Bronchial epithelial cell (primary cell): Measurements from ENCODE around the gene SREK1IP1. TPM values are rescaled to one million over a fixed set of nuclear protein-coding genes. Genes with fewer than 3 reads are reported as not detected.

Experiments used
- DNase-seq: peaks from one replicate; pipeline ENCODE4 v3.0.0-alpha.2; 2010; ENCODE audit warnings: low read depth
- FAIRE-seq: peaks from 2 replicates; lab custom pipeline; 2011; peaks lifted over from hg19 to GRCh38; lab: Jason Lieb, UNC
- H3K27me3 ChIP-seq: 2 replicates; pipeline ENCODE4 v1.5.1; 2011; ENCODE audit warnings: low read length; ENCODE audit not compliant: control insufficient read depth, insufficient read depth
- H3K36me3 ChIP-seq: 2 replicates; pipeline ENCODE4 v1.5.1; 2011; ENCODE audit warnings: low read length; ENCODE audit not compliant: control insufficient read depth, insufficient read depth
- H3K4me3 ChIP-seq: 2 replicates; pipeline ENCODE4 v1.5.1; 2011; ENCODE audit warnings: mild to moderate bottlenecking, low read depth, low read length, control low read depth
- total RNA-seq: library from RNA; depleted of rRNA; stranded (reverse); fragments of >200 nt; gene quantifications from 2 replicates; pipeline ENCODE4 v1.2.1, GENCODE V29; 2014
- TF ChIP-seq, protein P1 (sequence below): IDR thresholded peaks from 2 replicates; pipeline ENCODE4 v1.5.1; 2011; ENCODE audit warnings: mild to moderate bottlenecking, moderate library complexity, low read length, control low read depth, inconsistent platforms; ENCODE audit not compliant: insufficient read depth, severe bottlenecking

Gene SREK1IP1
- total RNA-seq, 1 donor from 2014 or later = 21.9 TPM

DNA sequence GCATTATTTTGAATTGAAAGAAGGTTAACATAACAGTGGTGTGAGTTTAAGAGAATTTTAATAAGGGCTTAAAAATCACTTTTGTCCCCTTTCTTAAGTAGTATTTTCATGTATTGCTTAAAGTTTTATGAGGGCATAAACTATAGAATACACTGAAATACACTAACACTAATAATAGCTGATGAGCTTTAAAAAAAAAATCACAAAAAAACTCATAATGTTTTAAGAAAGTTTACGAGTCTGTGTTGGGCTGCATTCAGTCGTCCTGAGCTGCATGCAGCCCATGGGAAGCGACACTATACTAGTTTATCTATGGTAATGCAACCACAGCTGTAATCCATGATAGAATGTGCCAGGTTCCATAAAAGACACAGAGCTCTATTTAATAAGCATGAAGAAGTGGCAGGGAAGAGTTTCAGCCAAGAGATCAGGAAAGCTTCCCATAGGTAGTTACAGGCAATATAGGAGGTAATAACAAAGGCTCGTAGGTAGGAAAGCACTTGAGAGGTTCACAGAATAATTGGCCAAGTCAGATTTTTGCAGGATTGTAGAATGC lies 4.5 kb downstream of the SREK1IP1 start:
- DNase-seq (no peak), FAIRE-seq (no peak)
- H3K27me3 ChIP-seq = no peaks in the 10 kb centered on the region
- H3K36me3 ChIP-seq = peaks cover 5% of the 10 kb centered on the region
- TF ChIP-seq, protein P1, sequence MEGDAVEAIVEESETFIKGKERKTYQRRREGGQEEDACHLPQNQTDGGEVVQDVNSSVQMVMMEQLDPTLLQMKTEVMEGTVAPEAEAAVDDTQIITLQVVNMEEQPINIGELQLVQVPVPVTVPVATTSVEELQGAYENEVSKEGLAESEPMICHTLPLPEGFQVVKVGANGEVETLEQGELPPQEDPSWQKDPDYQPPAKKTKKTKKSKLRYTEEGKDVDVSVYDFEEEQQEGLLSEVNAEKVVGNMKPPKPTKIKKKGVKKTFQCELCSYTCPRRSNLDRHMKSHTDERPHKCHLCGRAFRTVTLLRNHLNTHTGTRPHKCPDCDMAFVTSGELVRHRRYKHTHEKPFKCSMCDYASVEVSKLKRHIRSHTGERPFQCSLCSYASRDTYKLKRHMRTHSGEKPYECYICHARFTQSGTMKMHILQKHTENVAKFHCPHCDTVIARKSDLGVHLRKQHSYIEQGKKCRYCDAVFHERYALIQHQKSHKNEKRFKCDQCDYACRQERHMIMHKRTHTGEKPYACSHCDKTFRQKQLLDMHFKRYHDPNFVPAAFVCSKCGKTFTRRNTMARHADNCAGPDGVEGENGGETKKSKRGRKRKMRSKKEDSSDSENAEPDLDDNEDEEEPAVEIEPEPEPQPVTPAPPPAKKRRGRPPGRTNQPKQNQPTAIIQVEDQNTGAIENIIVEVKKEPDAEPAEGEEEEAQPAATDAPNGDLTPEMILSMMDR = no peak
- H3K4me3 ChIP-seq = no peak overlapping the region

DNA sequence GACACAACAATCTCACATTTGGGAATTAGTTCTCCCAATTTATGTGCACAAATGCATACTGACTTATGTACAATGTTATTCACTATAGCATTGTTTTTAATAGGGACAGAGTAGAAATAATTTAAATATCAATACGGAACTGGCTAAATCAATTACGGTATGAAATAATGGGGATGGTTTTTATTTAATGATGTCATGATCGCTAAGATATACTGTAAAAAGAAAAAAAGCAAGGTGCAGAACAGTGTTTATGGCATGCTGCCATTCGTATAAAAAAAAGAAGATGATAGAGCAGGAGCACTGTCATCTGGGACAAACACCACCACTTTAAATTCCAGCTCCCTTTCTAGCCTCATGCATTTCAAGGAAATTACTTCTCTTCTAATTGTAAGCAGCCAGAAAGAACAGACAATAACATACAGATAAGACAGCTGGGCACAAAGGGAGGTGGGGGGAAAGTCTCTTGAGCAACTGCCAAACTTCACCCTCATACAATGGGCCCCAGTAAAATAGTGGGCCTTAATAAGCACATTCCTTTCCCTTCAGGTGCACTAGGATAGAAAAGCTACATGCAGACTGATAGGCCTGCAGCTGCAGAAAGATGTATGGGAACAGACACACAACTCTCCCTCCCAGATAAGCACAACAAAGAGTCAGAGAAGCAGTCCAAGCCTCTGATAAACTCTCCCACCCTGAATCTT lies 8.4 kb downstream of the SREK1IP1 start:
- Histone ChIP-seq H3K27me3 (no peaks in the 10 kb centered on the region), H3K36me3 (peaks cover 5% of the 10 kb centered on the region), H3K4me3 (no peak overlapping the region)
- TF ChIP-seq, protein P1 = no peak
- DNase-seq (no peak), FAIRE-seq (no peak)

DNA sequence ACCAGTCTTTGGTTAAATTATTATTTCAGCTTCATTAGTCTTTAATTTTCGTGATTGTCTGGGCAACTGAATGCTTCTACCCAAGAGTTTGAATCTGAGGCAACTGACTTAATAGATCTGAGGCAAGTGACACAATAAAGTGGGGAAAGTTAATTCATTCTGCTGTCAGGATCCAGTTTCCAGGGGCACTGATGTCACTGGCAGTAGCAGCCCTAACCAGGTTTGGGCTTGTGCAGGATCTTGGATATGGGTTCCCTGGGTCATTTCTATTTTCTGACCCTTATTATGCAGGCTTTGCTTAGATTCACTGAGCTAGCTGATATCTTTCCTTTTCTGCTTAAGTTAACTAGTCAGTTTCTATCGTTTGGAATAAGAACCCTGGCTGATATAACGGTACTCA lies 9.6 kb downstream of the SREK1IP1 start:
- FAIRE-seq (no peak), DNase-seq (no peak)
- H3K36me3 ChIP-seq = peaks cover 3% of the 10 kb centered on the region
- TF ChIP-seq, protein P1 = no peak
- no peak overlapping the region for H3K4me3 ChIP-seq
- no peaks in the 10 kb centered on the region for H3K27me3 ChIP-seq

DNA sequence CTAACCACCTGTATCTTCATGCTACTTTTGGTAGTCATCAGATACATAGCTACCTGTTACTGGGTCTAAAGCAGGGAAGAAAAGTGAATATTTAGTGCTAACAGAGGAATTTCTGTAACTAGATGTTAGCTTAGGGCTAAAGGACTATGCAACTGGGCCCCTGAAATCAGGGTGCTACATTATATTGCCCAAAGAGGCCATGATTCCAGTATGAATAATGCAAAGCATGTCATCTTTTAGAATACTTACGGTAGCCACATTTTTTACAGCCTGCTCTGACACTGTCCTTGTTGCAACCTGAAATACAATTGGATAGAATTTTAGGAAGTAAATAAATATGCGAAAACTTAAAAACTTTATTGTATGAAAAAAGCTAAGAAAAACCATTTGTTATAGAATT lies 14.4 kb downstream of the SREK1IP1 start:
- Histone ChIP-seq H3K36me3 (peaks cover 3% of the 10 kb centered on the region), H3K27me3 (no peaks in the 10 kb centered on the region), H3K4me3 (no peak overlapping the region)
- no peak for FAIRE-seq
- TF ChIP-seq, protein P1 = no peak
- DNase-seq = no peak

DNA sequence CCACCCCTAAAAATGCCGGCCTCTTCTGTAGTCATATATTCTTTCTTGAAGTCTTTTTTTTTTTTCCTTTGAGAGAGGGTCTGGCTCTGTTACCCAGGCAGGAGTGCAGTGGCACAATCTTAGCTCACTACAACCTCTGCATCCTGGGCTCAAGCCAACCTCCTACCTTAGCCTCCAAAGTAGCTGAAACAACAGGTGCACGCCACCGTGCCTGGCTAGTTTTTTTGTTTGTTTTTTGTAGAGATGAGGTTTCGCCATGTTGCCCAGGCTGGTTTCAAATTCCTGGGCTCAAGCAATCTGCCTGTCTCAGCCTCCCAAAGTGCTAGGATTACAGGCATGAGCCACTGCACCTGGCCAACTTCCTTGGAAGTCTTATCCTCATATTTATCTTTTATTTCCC lies 19.1 kb downstream of the SREK1IP1 start:
- Histone ChIP-seq H3K4me3 (no peak overlapping the region), H3K36me3 (peaks cover 4% of the 10 kb centered on the region), H3K27me3 (no peaks in the 10 kb centered on the region)
- TF ChIP-seq, protein P1 = no peak
- FAIRE-seq (no peak), DNase-seq (no peak)

DNA sequence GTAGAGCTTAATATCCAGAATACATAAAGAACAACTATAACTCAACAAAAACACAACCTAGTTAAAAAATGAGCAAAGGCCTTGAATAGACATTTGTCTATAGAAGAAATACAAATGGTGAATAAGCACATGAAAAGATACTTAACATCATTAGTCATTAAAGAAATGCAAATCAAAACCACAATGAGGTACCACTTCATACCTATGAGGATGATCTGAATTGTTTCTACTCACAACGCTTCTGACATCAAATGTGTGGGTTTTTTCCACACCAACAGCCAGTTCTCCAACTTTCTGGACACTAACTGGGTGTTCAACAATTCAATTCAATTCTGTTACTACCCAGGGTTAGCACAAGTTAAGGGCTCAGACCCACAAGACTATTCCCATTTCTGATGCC lies 22.0 kb downstream of the SREK1IP1 start:
- DNase-seq = peak; percentile 31
- Histone ChIP-seq H3K4me3 (no peak overlapping the region), H3K36me3 (peaks cover 3% of the 10 kb centered on the region), H3K27me3 (no peaks in the 10 kb centered on the region)
- FAIRE-seq = no peak
- TF ChIP-seq, protein P1 = no peak
